ENCODE results near the gene KCNQ5. TPM values are rescaled to one million over a fixed set of nuclear protein-coding genes. Genes with fewer than 3 reads are reported as not detected.

The KCNQ5 gene
- total RNA-seq, 2 experiments from 2014 or later, result 10.0 to 11.8 TPM

DNA sequence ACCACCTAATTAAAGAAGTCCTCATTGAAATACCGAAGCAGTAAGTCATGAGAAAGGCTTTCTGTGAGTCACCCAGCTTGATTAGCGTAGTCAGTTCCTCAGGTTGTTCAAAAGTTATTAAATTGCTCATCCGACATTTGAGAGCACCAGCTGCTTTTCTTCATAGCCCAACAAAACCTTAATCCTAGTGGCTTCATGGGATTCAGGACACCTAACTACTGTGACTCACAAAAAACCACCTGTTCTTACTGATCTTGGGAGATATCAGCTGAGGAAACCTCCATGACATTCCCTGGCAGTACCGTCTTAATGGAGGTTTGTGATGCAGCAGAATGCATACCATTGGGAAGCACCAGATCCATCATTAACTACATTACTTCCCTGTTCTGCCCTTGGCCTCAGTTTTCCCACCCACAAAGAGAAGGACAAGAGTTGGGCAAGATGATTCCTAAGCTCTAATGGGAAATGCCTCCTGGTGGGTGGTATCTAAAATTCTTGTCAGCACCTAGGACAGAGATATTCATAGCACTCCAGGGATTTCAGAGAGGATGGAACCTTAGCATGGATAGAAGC, 499.6 kb downstream of the KCNQ5 start:
- no peak overlapping the region for H3K27ac Mint-ChIP-seq
- H3K36me3 Mint-ChIP-seq (ENCODE audit: low read depth), result peaks cover 2% of the 10 kb centered on the region
- no peaks in the 10 kb centered on the region for H3K4me1 Mint-ChIP-seq (ENCODE audit: low read depth)
- no peak for ATAC-seq
- H3K4me3 Mint-ChIP-seq, result no peak overlapping the region
- POLR2A ChIA-PET, result no interaction called here
- CTCF ChIA-PET, result no interaction called here
- DNase-seq, result no peak
- H3K27me3 Mint-ChIP-seq (ENCODE audit: low read depth), result no peaks in the 10 kb centered on the region
- no peaks in the 10 kb centered on the region for H3K9me3 Mint-ChIP-seq (ENCODE audit: insufficient read depth)

DNA sequence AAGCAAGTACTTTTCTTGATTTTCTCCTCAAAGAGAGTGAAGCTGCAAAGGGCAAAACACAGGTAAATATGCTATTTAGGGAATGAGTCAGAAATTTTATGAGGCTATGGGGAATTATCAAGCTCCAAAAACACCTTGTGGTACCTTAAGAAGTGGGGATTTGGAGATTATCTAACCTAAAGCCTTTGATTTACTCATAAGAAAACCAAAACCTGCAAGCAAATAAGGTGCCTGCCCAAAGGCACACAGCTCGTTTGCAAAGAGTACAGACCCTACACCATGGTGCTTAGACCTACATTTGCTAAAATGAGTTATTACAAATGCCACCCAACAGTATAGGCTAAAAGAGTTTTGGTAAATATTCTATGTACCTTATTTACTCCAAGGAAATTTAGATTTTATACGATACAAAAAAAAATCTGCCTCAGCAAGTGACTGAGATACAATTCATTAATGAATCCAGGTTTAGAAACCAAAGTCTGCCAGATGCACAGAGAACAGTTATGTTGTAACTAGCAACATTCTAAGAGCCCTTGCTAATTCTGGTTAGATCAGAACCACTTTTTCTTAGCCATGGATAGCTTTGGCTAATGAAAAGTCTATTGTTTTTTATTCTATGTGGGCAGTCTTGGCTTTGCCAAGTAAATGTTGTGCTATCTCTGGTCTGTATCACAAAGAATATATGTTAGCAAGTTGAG, 501.9 kb downstream of the KCNQ5 start:
- Mint-ChIP-seq H3K4me1 (ENCODE audit: low read depth) (no peaks in the 10 kb centered on the region), H3K27ac (no peak overlapping the region), H3K36me3 (ENCODE audit: low read depth) (peaks cover 2% of the 10 kb centered on the region), H3K9me3 (ENCODE audit: insufficient read depth) (no peaks in the 10 kb centered on the region), H3K27me3 (ENCODE audit: low read depth) (no peaks in the 10 kb centered on the region), H3K4me3 (no peak overlapping the region)
- no peak for DNase-seq
- ChIA-PET CTCF (interaction anchor here (0.9 to 1.0 kb wide), 2 partner anchors 508 to 712 kb away, joined by 3 to 6 read pairs; no protein-coding TSS in a partner anchor), POLR2A (no interaction called here)
- ATAC-seq, result no peak

DNA sequence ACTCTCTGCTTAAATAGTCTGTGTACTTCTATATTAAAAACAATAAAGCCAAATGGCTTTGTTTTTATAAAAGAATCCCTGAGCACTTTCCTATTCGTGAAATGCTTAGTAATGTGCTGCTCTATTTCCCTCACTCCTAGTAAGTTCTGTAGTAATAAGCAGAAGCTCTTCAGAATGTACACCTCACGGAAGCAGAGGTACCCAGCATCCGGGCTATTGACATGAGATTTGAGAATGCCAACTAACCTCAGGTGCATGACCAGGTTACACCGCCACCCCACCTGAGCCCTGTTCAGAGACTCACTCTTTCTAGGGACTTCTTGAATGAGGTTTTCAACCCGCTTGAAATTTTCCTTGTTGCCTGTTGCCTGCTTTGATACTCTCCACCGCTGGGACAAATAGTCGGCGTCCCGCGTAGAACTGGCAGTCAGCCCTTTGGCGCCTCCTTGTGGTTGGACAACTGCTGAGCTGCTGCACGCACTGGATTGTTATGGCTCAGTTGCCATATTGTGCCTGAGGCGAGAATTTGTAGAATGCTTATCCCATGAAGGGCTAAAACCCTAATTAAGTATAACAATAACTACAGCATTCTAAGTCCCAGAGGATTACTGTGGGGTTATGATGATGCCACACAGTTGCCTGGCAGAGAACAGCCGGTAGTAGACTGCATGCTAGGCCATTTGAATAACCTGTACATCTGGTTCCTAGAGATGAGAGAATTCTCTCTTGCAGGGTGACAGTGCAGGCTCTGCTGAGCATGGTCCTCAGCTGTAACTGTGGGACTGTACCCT, 508.0 kb downstream of the KCNQ5 start:
- Mint-ChIP-seq H3K4me1 (ENCODE audit: low read depth) (peaks cover 3% of the 10 kb centered on the region), H3K4me3 (no peak overlapping the region), H3K27me3 (ENCODE audit: low read depth) (no peaks in the 10 kb centered on the region), H3K27ac (no peak overlapping the region), H3K9me3 (ENCODE audit: insufficient read depth) (no peaks in the 10 kb centered on the region), H3K36me3 (ENCODE audit: low read depth) (no peaks in the 10 kb centered on the region)
- POLR2A ChIA-PET, result no interaction called here
- DNase-seq (peak; percentile 88), ATAC-seq (peak; percentile 96)
- CTCF ChIA-PET, result interaction anchor here (0.5 to 12.5 kb wide), 29 partner anchors 9 to 720 kb away, joined by 3 to 281 read pairs (median 5); no protein-coding TSS in a partner anchor

DNA sequence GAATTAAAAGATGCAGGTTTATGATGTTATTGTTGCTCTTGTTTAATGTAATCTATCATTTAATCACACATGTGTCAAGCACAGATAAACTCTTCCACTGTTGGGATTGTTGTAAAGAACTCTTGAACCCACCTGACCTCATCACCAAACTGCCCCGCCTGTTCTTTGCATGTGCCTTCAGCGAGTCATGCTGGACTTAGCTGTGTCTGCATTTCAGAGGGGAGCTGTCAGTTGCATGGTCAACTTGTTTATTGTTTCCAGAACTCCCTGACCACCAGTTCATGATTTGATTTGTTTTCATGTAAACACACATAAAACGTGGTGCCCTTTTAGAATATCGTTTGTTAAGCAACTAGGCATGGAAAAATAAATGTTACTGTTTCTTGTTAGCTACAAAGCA, 509.8 kb downstream of the KCNQ5 start:
- POLR2A ChIA-PET, result no interaction called here

DNA sequence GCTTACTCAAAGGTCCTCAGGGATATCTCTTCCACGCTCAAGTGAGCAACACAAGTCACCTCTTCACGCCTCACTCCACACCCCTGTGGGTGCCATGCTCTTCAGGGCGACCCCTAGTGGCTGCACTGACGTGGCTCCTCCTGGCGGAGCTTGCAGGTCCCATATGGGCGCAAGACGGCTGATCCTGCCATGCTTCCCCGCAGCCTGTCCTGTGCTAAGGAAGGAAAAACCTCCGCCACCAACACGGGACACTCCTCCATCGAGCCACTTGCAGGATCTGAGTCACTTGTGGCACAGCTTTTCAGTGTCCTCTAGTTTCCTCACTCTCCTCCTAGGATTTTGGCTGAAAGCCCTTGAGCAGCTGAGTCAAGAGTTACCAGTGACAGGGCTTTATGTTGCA, 512.7 kb downstream of the KCNQ5 start:
- H3K9me3 Mint-ChIP-seq (ENCODE audit: insufficient read depth), result no peaks in the 10 kb centered on the region
- peaks cover 3% of the 10 kb centered on the region for H3K4me1 Mint-ChIP-seq (ENCODE audit: low read depth)
- POLR2A ChIA-PET, result no interaction called here
- H3K4me3 Mint-ChIP-seq, result no peak overlapping the region
- CTCF ChIA-PET, result interaction anchor here (0.6 to 12.5 kb wide), 8 partner anchors 8 to 722 kb away, joined by 3 to 281 read pairs (median 5); no protein-coding TSS in a partner anchor
- no peaks in the 10 kb centered on the region for H3K36me3 Mint-ChIP-seq (ENCODE audit: low read depth)
- no peak overlapping the region for H3K27ac Mint-ChIP-seq
- DNase-seq, result peak; percentile 31
- peak; percentile 41 for ATAC-seq
- H3K27me3 Mint-ChIP-seq (ENCODE audit: low read depth), result no peaks in the 10 kb centered on the region

More for the DNA sequence above, 509.8 kb downstream of the KCNQ5 start:
- H3K27me3 Mint-ChIP-seq (ENCODE audit: low read depth), result no peaks in the 10 kb centered on the region
- CTCF ChIA-PET, result interaction anchor here (1.3 to 12.5 kb wide), 3 partner anchors 515 to 719 kb away, joined by 3 to 281 read pairs (median 45); no protein-coding TSS in a partner anchor
- H3K4me3 Mint-ChIP-seq, result no peak overlapping the region
- no peaks in the 10 kb centered on the region for H3K9me3 Mint-ChIP-seq (ENCODE audit: insufficient read depth)
- no peaks in the 10 kb centered on the region for H3K36me3 Mint-ChIP-seq (ENCODE audit: low read depth)
- ATAC-seq (no peak), DNase-seq (no peak)
- no peak overlapping the region for H3K27ac Mint-ChIP-seq
- peaks cover 3% of the 10 kb centered on the region for H3K4me1 Mint-ChIP-seq (ENCODE audit: low read depth)

DNA sequence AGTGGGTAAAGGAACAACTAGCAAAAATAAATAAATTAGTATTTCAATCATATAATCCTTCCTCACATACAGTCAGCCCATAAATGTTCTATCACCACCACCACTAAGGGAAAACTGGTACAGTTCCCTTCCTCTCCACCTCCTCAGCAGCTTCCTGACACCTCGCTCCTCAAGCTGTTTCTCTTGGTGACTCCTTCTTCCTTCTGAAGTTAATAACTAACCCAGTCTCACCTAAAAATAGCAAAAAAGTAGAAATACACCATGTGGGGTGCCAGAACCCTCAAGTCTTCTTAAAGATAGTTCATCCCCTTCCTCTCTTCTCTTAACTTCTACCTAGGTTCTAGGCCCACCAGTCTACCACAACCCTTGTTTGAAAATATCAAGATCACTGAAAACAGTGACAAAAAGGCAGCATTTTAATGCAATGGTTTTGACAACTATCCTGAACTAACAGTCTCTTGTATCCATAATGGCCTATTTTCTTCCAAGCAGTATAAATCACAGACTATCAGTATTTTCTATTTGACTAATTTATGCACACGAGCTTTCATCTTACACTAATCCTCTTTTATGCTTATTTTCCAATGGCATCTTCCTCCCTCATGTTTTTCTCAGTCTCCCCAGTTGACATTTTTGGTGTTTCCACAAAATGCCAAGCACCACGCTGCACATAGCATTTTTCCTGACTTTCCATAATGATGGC, 518.0 kb downstream of the KCNQ5 start:
- DNase-seq, result no peak
- Mint-ChIP-seq H3K9me3 (ENCODE audit: insufficient read depth) (no peaks in the 10 kb centered on the region), H3K4me3 (no peak overlapping the region), H3K4me1 (ENCODE audit: low read depth) (no peaks in the 10 kb centered on the region), H3K27ac (no peak overlapping the region), H3K27me3 (ENCODE audit: low read depth) (no peaks in the 10 kb centered on the region), H3K36me3 (ENCODE audit: low read depth) (no peaks in the 10 kb centered on the region)
- no peak for ATAC-seq
- POLR2A ChIA-PET, result no interaction called here
- CTCF ChIA-PET, result interaction anchor here (2.0 kb wide), 1 partner anchor 524 kb away, joined by 6 read pairs; no protein-coding TSS in a partner anchor

DNA sequence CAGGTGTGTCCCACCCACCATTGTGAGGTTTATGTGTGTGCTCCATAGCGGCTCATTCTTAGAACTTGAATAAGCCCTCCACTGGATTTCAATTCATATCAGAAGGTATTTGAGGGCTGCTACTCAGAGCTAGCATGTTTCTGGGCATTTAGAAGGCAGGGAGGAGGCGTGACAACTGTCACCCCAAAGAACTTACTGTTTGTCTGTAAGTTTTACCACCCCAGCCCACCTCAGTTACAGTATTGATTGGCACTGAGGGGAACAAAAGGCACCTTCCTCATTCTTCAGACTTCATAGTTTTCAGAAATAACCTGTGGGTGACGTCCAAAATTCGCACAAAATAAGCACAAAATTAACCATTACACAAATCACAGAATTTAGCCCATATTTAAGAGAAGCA, 521.7 kb downstream of the KCNQ5 start:
- POLR2A ChIA-PET, result no interaction called here

DNA sequence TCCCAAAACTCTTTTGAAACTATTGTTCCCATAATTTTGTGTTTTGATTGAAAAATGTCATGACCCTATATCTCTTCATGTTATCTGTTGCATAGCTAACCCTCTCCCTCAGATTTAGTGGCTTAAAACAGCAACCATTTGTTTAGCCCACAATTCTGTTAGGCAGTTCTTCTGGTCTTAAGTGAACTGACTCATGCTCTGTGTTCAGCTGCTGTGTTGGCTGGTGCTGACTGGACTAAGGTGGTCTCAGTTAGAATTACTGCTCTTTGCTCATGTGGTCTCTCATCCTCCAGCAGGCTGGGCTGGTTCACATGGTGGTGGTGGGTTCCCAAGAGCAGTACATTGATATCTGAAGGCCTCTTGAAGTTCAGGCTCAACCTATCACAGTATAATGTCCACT, 522.7 kb downstream of the KCNQ5 start:
- no peak for DNase-seq
- Mint-ChIP-seq H3K36me3 (ENCODE audit: low read depth) (peaks cover 3% of the 10 kb centered on the region), H3K4me3 (no peak overlapping the region), H3K27ac (no peak overlapping the region), H3K4me1 (ENCODE audit: low read depth) (no peaks in the 10 kb centered on the region), H3K27me3 (ENCODE audit: low read depth) (no peaks in the 10 kb centered on the region), H3K9me3 (ENCODE audit: insufficient read depth) (no peaks in the 10 kb centered on the region)
- CTCF ChIA-PET, result no interaction called here
- no peak for ATAC-seq
- POLR2A ChIA-PET, result no interaction called here

More for the DNA sequence above, 521.7 kb downstream of the KCNQ5 start:
- Mint-ChIP-seq H3K9me3 (ENCODE audit: insufficient read depth) (no peaks in the 10 kb centered on the region), H3K4me3 (no peak overlapping the region), H3K27me3 (ENCODE audit: low read depth) (no peaks in the 10 kb centered on the region), H3K4me1 (ENCODE audit: low read depth) (no peaks in the 10 kb centered on the region), H3K27ac (no peak overlapping the region), H3K36me3 (ENCODE audit: low read depth) (peaks cover 3% of the 10 kb centered on the region)
- no peak for ATAC-seq
- CTCF ChIA-PET, result no interaction called here
- no peak for DNase-seq

DNA sequence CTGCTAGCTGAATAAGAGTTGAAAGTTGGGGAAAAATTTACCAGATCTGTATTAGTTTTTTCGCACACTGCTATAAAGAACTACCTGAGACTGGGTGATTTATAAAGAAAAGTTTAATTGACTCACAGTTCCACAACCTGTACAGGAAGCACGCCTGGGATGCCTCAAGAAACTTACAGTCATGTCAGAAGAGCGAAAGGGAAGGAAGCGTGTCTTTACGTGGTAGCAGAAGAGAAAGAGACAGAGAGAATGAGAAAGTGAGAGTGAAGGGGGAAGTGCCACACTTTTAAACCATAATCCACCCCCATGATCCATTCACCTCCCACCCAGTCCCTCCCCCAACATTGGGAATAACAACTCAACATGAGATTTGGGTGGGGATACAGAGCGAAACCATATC, 523.8 kb downstream of the KCNQ5 start:
- Mint-ChIP-seq H3K27ac (no peak overlapping the region), H3K4me1 (ENCODE audit: low read depth) (no peaks in the 10 kb centered on the region), H3K36me3 (ENCODE audit: low read depth) (peaks cover 3% of the 10 kb centered on the region), H3K27me3 (ENCODE audit: low read depth) (no peaks in the 10 kb centered on the region), H3K9me3 (ENCODE audit: insufficient read depth) (no peaks in the 10 kb centered on the region), H3K4me3 (no peak overlapping the region)
- CTCF ChIA-PET, result interaction anchor here (0.9 to 1.0 kb wide), 2 partner anchors 12 to 15 kb away, joined by 3 read pairs; no protein-coding TSS in a partner anchor
- POLR2A ChIA-PET, result no interaction called here
- ATAC-seq (no peak), DNase-seq (no peak)

DNA sequence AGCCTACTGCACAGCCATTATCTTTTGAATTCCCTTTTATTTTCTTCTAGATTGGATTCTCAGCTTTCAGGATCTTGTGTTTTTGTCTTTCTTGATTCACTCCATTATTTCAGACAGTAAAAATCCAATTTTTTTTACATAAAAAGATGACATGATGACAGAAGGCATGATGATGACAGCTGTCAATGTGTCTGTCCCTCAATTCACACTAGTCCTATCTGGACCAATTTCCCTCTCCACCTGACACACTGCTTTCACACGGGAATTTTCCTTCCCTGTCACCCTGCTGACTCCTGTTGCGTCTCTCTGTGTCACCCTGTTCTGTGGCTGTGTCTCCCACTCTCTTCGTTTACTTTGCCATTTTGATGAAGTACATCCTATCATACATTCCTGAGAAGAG, 529.9 kb downstream of the KCNQ5 start:
- ATAC-seq (no peak), DNase-seq (no peak)
- CTCF ChIA-PET, result interaction anchor here (1.2 to 2.9 kb wide), 3 partner anchors 17 to 535 kb away, joined by 3 to 10 read pairs (median 8); no protein-coding TSS in a partner anchor
- Mint-ChIP-seq H3K9me3 (ENCODE audit: insufficient read depth) (no peaks in the 10 kb centered on the region), H3K27me3 (ENCODE audit: low read depth) (no peaks in the 10 kb centered on the region), H3K36me3 (ENCODE audit: low read depth) (peaks cover 2% of the 10 kb centered on the region), H3K4me1 (ENCODE audit: low read depth) (no peaks in the 10 kb centered on the region), H3K4me3 (no peak overlapping the region), H3K27ac (no peak overlapping the region)
- POLR2A ChIA-PET, result no interaction called here

DNA sequence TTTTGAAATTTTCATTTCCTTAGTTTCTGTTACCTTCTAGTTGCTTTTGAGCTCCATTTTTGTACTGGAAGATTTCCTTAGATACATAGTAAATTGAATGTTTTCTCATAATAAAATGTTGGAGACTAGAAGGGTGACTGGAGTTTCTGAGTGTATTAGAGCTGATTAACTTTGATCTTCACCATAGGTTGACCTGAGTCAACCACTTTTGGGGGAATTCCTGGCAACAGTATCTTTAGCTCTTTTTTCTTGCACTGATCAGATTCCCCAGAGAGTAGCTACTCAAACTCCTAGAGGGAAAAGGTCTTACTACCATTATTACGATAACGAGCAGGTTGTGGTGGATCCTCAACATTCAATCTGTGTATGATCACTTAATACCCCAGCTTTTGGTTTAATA, 530.7 kb downstream of the KCNQ5 start:
- Mint-ChIP-seq H3K36me3 (ENCODE audit: low read depth) (peaks cover 5% of the 10 kb centered on the region), H3K4me3 (no peak overlapping the region), H3K27ac (no peak overlapping the region), H3K9me3 (ENCODE audit: insufficient read depth) (peaks cover 3% of the 10 kb centered on the region), H3K27me3 (ENCODE audit: low read depth) (no peaks in the 10 kb centered on the region), H3K4me1 (ENCODE audit: low read depth) (no peaks in the 10 kb centered on the region)
- DNase-seq, result no peak
- POLR2A ChIA-PET, result no interaction called here
- ATAC-seq, result no peak
- CTCF ChIA-PET, result interaction anchor here (0.5 to 2.9 kb wide), 4 partner anchors 18 to 536 kb away, joined by 3 to 10 read pairs (median 6); no protein-coding TSS in a partner anchor
